MCF 10A (cell line): ENCODE measurements around the gene CENPB. TPM values are rescaled to one million over a fixed set of nuclear protein-coding genes. Genes with fewer than 3 reads are reported as not detected.
A peak's percentile ranks its signal among the peaks of the same experiment; 100 is the strongest.

Source experiments
- BruUV-seq: library from RNA; stranded (reverse); fragments of 400-500 nt; replicated peaks from 2 replicates; lab custom pipeline; 2021; lab: Mats Ljungman, UMichigan
- CTCF ChIA-PET: fragments of 300-600 bp; sonication (Branson Sonifier 250); formaldehyde crosslinking; extraction: SDS; loops from one replicate; lab custom pipeline; 2021; ENCODE audit warnings: antibody characterized with exemption, inconsistent platforms; lab: Yijun Ruan, JAX
- POLR2A ChIA-PET: fragments of 300-600, 350-650 bp; sonication (Branson Sonifier 250); formaldehyde crosslinking; extraction: SDS; loops from one replicate; lab custom pipeline; 2020; ENCODE audit warnings: antibody characterized with exemption, inconsistent platforms; lab: Yijun Ruan, JAX
- DNase-seq: peaks from one replicate; pipeline ENCODE4 v3.0.0-alpha.2; 2018; ENCODE audit not compliant: unreplicated experiment
- H3K27ac Mint-ChIP-seq: one replicate; pipeline ENCODE4 v1.8.0; 2022; ENCODE audit warnings: mild to moderate bottlenecking, low read depth, mixed read lengths; ENCODE audit not compliant: unreplicated experiment
- H3K27me3 Mint-ChIP-seq: one replicate; pipeline ENCODE4 v1.8.0; 2022; ENCODE audit warnings: mixed read lengths; ENCODE audit not compliant: insufficient read depth, unreplicated experiment
- H3K36me3 Mint-ChIP-seq: one replicate; pipeline ENCODE4 v1.8.0; 2022; ENCODE audit warnings: mild to moderate bottlenecking, moderate library complexity, mixed read lengths; ENCODE audit not compliant: insufficient read depth, unreplicated experiment
- H3K4me1 Mint-ChIP-seq: one replicate; pipeline ENCODE4 v1.8.0; 2022; ENCODE audit warnings: mixed read lengths; ENCODE audit not compliant: insufficient read depth, unreplicated experiment
- H3K4me3 Mint-ChIP-seq: one replicate; pipeline ENCODE4 v1.8.0; 2022; ENCODE audit warnings: mild to moderate bottlenecking, moderate library complexity, mixed read lengths; ENCODE audit not compliant: unreplicated experiment
- H3K9me3 Mint-ChIP-seq: one replicate; pipeline ENCODE4 v1.8.0; 2022; ENCODE audit warnings: mixed read lengths; ENCODE audit not compliant: unreplicated experiment
- intact Hi-C: fragments of 100-400 bp; cut with micrococcal nuclease; formaldehyde crosslinking; loops from 2 replicates; pipeline ENCODE4 v1.14.1; 2022
- total RNA-seq: library from RNA; stranded (reverse); gene quantifications from 2 replicates; pipeline ENCODE4 v1.2.3, GENCODE V29; 2022
- TF ChIP-seq, protein P1 (sequence below): fragments of 200-600 bp; IDR thresholded peaks from one replicate; pipeline ENCODE4 v1.8.0; 2022; ENCODE audit warnings: antibody characterized with exemption, mild to moderate bottlenecking; ENCODE audit not compliant: unreplicated experiment

CENPB gene
- total RNA-seq, 1 experiment from 2014 or later: 54.8 TPM

DNA sequence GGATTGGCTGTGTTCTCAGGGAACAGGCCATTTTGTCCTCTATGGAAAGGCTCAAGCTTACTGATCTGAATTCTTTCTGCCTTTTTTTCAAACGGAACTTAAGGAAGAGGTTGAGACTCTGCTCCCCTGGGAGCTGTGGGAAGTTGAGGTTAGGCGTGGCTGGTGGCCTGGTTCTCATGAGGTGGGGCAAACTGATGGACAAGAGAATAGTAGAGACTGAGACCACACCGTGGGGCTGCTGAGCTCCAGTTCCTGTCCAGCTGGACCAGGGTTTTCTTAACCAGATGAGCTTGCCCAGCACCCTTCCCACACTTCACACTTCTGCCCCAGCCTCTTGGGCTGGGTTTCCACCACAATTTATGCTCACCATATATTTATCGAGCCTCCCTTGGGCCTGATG is 39.9 kb upstream of the CENPB start:
- H3K36me3 Mint-ChIP-seq: peaks cover 43% of the 10 kb centered on the region
- H3K27ac Mint-ChIP-seq: no peak overlapping the region
- no peak for DNase-seq
- TF ChIP-seq, protein P1, sequence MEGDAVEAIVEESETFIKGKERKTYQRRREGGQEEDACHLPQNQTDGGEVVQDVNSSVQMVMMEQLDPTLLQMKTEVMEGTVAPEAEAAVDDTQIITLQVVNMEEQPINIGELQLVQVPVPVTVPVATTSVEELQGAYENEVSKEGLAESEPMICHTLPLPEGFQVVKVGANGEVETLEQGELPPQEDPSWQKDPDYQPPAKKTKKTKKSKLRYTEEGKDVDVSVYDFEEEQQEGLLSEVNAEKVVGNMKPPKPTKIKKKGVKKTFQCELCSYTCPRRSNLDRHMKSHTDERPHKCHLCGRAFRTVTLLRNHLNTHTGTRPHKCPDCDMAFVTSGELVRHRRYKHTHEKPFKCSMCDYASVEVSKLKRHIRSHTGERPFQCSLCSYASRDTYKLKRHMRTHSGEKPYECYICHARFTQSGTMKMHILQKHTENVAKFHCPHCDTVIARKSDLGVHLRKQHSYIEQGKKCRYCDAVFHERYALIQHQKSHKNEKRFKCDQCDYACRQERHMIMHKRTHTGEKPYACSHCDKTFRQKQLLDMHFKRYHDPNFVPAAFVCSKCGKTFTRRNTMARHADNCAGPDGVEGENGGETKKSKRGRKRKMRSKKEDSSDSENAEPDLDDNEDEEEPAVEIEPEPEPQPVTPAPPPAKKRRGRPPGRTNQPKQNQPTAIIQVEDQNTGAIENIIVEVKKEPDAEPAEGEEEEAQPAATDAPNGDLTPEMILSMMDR: no peak
- CTCF ChIA-PET: interaction anchor here (0.5 to 1.4 kb wide), 5 partner anchors 8 to 38 kb away, joined by 3 to 4 read pairs (median 4); no protein-coding TSS in a partner anchor
- POLR2A ChIA-PET: interaction anchor here (2.0 kb wide), 1 partner anchor 19 kb away, joined by 11 read pairs; no protein-coding TSS in a partner anchor
- intact Hi-C loops: no loop called here
- H3K27me3 Mint-ChIP-seq: no peaks in the 10 kb centered on the region
- no TSS peak for BruUV-seq
- no peak overlapping the region for H3K4me3 Mint-ChIP-seq
- H3K4me1 Mint-ChIP-seq: peaks cover 6% of the 10 kb centered on the region
- no peaks in the 10 kb centered on the region for H3K9me3 Mint-ChIP-seq

DNA sequence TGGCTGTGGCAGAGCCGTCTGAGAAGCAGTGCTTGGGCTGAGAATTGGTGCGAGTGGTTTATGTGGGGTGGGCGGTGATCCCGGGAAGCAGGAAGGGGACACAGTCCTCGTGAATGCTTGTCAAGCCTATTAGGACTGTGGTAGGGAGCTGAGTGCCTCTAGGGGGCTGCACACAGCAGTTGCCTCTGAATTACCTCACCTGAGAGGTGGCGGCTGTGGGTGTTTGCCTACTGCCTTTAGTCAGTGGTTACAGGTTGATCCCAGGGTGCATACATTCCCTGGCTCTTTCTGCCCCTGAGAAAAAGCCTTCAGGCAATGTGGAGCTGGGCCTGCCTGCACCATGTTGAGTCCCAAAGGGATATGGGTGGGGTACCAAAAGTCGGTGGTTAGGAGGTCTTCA is 39.0 kb upstream of the CENPB start:
- no TSS peak for BruUV-seq
- Mint-ChIP-seq H3K4me1 (peaks cover 7% of the 10 kb centered on the region), H3K4me3 (no peak overlapping the region), H3K27me3 (no peaks in the 10 kb centered on the region), H3K36me3 (peaks cover 43% of the 10 kb centered on the region), H3K27ac (no peak overlapping the region), H3K9me3 (no peaks in the 10 kb centered on the region)
- TF ChIP-seq, protein P1: no peak
- ChIA-PET POLR2A (interaction anchor here (0.6 to 2.0 kb wide), 3 partner anchors 19 to 52 kb away, joined by 3 to 11 read pairs (median 4); partner anchors contain the start of gene CENPB), CTCF (interaction anchor here (0.6 to 1.4 kb wide), 5 partner anchors 13 to 148 kb away, joined by 3 to 7 read pairs (median 4); no protein-coding TSS in a partner anchor)
- no peak for DNase-seq
- intact Hi-C loops: no loop called here

DNA sequence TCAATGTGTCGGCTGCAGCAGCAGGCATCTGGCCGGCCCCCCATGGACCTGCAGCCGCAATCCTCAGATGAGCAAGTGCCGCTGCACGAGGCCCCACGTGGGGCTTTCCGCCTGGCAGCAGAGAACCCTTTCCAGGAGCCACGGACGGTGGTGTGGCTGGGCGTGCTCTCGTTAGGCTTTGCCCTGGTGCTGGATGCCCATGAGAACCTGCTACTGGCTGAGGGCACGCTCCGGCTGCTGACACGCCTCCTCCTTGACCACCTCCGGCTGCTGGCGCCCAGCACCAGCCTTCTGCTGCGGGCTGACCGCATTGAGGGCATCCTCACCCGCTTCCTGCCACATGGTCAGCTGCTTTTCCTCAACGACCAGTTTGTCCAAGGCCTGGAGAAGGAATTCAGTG is 37.3 kb upstream of the CENPB start:
- TF ChIP-seq, protein P1: no peak
- intact Hi-C loops: no loop called here
- H3K4me1 Mint-ChIP-seq: peaks cover 10% of the 10 kb centered on the region
- BruUV-seq: no TSS peak
- H3K27ac Mint-ChIP-seq: no peak overlapping the region
- CTCF ChIA-PET: interaction anchor here (0.6 to 0.9 kb wide), 3 partner anchors 38 to 94 kb away, joined by 3 to 6 read pairs (median 3); partner anchors contain the start of gene CENPB
- DNase-seq: no peak
- no peak overlapping the region for H3K4me3 Mint-ChIP-seq
- H3K36me3 Mint-ChIP-seq: peaks cover 37% of the 10 kb centered on the region
- POLR2A ChIA-PET: interaction anchor here (0.9 kb wide), 1 partner anchor 21 kb away, joined by 4 read pairs; no protein-coding TSS in a partner anchor
- H3K9me3 Mint-ChIP-seq: no peaks in the 10 kb centered on the region
- no peaks in the 10 kb centered on the region for H3K27me3 Mint-ChIP-seq

DNA sequence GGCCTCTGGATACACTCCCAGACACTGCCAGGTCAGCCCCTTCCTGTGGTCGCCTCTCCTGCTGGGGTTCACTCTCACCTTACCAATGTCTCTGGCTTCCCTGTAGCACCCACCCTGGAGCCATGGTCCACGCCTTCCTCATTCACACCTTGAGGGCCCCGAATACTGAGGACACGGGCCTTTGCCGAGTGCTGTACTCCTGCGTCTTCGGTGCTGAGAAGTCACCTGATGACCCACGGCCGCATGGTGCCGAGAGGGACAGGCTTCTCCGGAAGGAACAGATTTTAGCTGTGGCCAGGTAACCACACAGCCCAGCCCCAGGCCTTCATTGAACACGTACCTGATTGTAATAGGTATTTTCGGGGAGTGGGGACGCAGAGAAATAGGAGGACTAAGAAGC is 35.5 kb upstream of the CENPB start:
- no peak for DNase-seq
- H3K4me1 Mint-ChIP-seq: peaks cover 19% of the 10 kb centered on the region
- ChIA-PET CTCF (interaction anchor here (1.0 to 10.7 kb wide), 8 partner anchors 17 to 169 kb away, joined by 3 to 231 read pairs (median 10); partner anchors contain the start of genes ADISSP, CDC25B, CENPB and SPEF1), POLR2A (interaction anchor here (0.7 to 4.1 kb wide), 11 partner anchors 12 to 188 kb away, joined by 3 to 64 read pairs (median 15); partner anchors contain the start of genes ADISSP, CDC25B and MAVS)
- peak overlapping the region; percentile 93 for H3K4me3 Mint-ChIP-seq
- no peaks in the 10 kb centered on the region for H3K9me3 Mint-ChIP-seq
- no peaks in the 10 kb centered on the region for H3K27me3 Mint-ChIP-seq
- peaks cover 27% of the 10 kb centered on the region for H3K36me3 Mint-ChIP-seq
- H3K27ac Mint-ChIP-seq: peak overlapping the region; percentile 96
- BruUV-seq: no TSS peak
- intact Hi-C loops: loop anchor here (2.0 kb wide), 2 partner anchors 25 to 33 kb away; partner anchors contain the start of gene MAVS
- TF ChIP-seq, protein P1: no peak
